ENCODE measurements around the gene CDH13. TPM values are rescaled to one million over a fixed set of nuclear protein-coding genes. Genes with fewer than 3 reads are reported as not detected.

Gene CDH13
- polyA plus RNA-seq, 1 donor, result 8.7 TPM

GRCh38 chr16:83619381-83620150, 992.8 kb downstream of the CDH13 start:
- DNase-seq, result peak; percentile 6

DNA sequence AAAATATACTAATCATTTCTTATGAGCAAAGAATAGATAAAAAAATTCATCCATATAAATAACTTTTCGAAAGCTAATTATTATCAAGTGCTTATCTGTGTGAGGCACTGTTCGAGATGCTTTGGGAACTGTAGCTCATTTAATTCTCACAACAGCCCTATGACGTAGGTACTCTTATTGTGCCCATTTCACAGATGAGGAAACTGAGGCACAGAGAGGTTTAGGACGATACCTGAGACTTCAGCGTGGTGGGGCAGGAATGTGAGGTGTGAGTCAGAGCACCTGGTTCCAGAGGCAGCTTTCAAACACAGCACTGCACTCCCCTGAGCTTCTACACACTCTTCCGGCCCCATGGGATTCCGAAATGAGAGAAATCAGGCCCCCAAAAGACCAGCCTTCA, 995.2 kb downstream of the CDH13 start:
- no peak for DNase-seq

- DNase-seq, result no peak
These were observed 996.4 kb downstream of the CDH13 start for GRCh38 chr16:83623091-83623730.

DNA sequence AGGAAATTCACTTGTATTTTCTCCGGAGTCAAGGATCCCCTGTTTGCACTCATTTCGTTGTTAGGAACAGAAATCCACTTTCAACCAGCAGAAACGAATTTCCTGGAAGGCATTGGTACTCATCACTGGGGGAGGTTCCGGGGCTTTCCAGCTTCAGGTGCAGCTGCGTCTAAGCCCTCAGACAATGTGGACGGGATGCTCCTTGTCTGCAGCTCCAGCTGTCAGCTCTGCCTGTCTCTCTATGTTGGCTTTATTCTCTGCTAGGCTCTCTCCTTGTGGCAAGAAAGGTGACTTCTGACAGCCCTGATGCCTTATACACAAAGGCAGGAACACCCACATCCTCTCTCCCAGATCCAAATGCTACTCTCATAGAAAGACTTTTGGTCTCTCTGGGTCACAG, 997.1 kb downstream of the CDH13 start:
- DNase-seq, result no peak

DNA sequence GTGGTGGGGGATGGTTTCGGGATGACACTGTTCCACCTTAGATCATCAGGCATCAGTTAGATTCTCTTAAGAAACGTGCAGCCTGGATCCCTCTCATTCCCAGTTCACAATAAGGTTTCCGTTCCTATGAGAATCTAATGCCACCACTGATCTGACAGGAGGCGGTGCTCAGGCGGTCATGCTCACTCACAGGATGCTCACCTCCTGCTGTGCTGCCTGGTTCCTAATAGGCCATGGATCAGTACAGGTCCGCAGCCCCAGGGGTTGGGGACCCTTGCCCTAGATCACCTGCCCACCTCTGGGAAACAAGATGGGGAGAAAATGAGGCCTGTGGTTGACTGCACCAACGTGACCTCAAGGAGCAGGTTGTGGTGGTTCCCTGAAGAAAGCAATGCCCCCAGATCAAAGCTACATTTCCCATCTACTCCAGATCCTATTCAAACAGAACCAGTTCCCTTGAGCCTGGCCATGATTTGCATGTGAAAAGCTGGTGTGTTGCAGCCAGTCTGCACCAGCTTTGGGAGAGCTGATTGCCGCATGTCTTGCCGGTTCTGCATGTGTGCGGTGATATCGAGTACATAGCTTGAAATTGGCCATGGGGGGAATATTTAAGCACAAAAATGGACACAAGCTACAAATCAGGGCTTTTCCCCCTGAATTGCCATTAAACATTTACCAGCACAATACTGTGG, 997.8 kb downstream of the CDH13 start:
- DNase-seq, result no peak

- no peak for DNase-seq
These were observed 999.4 kb downstream of the CDH13 start for GRCh38 chr16:83626204-83626603.

GRCh38 chr16:83626676-83627075, 999.9 kb downstream of the CDH13 start:
- no peak for DNase-seq

DNA sequence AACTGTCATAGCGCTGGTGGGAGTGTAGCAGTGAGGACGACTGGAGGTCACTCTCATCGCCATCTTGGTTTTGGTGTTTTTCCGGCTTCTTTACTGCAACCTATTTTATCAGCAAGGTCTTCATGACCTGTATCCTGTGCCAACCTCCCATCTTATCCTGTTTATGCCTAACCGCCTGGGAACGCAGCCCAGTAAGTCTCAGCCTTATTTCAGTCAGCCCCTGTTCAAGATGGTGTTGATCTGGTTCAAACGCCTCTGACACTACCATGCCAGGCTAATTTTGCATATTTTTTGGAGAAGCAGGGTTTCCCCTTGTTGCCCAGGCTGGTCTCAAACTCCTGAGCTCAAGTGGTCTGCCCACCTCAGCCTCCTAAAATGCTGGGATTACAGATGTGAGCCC, 1001.2 kb downstream of the CDH13 start:
- DNase-seq, result no peak

DNA sequence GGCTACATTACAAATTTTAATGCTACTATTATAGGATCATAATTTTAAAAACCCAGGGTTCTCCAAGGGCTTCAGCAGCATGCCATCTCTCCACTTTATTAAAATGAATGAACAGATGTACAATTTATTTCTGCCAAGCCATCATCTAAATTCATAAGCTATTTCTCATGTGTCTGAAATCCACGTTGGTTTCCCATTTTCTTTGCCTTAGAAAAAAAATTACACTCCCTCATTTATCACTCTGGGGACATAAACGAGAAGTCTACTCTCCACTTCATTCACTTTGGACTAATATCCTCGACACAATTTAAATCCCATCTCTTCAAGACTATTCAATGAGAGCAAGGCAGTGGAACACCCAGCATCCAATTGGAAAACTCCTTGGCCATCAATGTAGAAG, 1002.7 kb downstream of the CDH13 start:
- DNase-seq, result no peak

- no peak for DNase-seq
These were observed 1003.1 kb downstream of the CDH13 start for GRCh38 chr16:83629836-83630235.

DNA sequence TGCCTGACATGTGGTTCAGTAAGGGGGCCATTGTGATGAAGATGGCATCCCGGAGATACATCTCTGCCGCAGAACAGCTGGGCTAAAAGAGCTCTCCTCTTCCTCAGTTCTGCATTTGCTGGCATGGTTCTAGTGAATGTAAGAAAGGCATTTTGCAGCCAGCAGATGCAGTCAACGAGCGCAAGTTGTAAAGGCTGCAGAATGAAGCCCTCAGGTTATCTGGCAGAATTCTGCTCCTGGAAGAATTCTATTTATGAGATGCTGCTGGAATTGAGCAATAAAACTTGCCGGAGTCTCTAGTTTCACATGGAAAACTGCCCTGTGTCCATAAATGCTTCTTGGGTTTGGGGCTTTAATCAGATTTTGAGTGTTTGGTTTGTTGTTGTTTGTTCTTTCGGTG, 1004.2 kb downstream of the CDH13 start:
- DNase-seq, result no peak

DNA sequence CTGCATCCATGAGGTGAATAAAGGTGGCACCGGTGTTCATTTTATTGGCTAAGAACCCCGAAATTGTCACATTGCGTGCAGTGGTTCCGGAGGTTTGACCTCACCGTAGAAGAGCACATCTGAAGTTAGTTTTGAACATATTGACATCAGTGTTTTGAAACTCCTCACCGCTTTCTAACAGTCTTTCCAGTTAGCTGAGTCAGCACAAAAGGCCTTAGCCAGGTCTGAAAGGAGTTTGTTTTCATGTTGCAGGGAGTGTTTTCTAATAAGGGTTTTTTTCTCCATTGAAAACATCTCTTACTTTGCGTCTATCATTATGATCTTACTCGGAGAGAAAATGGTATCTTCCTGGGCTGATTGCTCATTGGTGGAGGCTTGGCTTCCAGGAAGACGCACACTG, 1006.5 kb downstream of the CDH13 start:
- DNase-seq, result no peak

GRCh38 chr16:83648347-83648746, 1021.6 kb downstream of the CDH13 start:
- DNase-seq, result no peak

DNA sequence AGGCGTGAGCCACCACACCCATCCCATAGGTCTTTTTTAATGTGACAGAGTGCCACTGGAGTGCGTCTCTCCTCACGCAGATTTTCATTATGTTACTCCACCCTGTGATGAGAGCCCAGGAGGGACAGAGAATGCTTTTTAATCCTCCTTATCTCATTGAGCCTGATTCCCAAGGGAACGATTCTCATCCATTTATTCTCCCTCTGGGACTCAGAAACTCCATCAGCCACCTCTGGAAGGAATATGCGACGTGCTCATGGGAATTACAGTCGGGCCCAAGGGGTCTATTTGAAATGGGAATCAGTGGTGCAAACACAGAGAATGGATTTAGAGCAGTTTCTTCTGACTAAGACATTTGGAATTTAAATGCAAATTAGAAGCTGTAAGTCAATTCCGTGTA, 1025.1 kb downstream of the CDH13 start:
- no peak for DNase-seq

- no peak for DNase-seq
These were observed 1026.2 kb downstream of the CDH13 start for GRCh38 chr16:83652943-83653342.

GRCh38 chr16:83653785-83654184, 1027.0 kb downstream of the CDH13 start:
- no peak for DNase-seq

- no peak for DNase-seq
These were observed 1033.5 kb downstream of the CDH13 start for GRCh38 chr16:83660282-83660681.

DNA sequence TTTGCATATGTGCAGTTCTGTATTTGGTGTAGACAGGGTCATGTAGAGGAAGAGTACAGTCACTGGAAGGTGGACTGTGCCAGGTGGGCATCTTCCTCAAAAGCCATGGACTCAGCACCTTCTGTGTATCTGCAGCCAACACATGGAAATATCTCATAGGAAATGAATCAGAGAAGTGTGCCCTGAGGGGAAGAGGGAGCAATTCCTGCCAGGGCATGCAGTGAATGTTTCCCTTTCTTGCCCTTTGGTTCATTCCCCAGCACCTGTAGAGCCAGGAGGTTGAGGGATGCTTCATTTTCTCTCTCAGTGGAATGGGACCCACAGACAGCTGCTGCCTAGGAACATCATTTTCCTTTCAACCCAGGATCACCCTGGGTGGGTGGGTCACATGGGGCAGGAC, 1034.9 kb downstream of the CDH13 start:
- DNase-seq, result no peak

GRCh38 chr16:83666449-83666848, 1039.7 kb downstream of the CDH13 start:
- no peak for DNase-seq

- DNase-seq, result no peak
These were observed 1042.7 kb downstream of the CDH13 start for GRCh38 chr16:83669456-83669855.

DNA sequence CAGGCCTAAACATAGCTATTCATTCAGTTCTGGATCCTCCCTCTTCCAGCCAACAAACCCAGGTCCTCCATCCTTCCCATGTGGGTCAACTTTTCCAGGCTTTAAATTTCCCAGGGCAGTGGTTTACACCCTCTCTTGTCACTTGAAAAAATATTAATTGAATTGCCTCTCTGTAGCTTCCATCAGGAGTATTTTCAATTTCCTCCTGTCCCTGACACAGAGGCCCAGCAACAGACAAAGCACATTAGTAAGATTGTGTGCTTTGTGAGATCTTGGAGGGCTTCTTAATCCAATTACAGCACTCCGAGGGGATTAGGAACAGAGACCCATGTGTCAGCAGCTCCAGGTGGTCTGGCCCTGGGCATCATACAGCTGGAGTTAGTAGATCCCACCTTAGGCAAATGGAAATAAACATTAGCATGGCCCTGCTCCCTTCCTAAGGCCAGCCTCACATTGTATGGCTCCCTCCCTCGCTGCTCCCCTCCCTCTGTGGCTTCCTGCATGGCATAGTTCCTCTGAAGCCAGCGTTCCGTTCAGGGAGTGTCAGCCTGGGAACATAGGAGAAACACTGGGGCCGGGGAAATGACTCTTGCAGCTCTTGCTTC, 1048.3 kb downstream of the CDH13 start:
- no peak for DNase-seq

DNA sequence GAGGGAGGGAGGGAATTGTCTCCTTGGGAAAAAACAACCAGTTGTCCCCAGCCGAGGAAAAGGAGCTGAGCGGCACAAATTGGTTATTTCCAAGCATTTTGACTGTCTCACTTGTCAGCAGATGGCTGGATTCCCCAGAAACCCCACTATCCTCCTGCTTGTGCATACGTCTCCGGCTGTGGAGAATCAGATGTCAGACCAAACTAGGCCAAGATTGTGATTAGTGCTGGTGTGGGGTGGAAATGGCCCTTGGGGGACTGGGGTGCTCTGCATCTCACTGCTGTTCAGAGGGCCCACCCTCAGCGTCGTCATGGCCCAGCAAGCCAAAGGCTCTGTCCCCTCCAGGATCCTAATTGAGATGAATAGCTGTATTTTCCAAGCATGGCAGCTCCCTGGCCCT, 1049.3 kb downstream of the CDH13 start:
- no peak for DNase-seq

- DNase-seq, result no peak
These were observed 1054.2 kb downstream of the CDH13 start for GRCh38 chr16:83680980-83681379.

Measured in left kidney (tissue), 2 donors.